Stimulated activated CD4-positive, alpha-beta T cell treated with anti-CD3 and anti-CD28 coated beads, Interleukin-12 subunit alpha, Interleukin-12 subunit beta, amount 100 ng/mL, for 48 hours (primary cell): ENCODE data around the gene EGFLAM.

Source experiments
- DNase-seq, 3 donors: peaks; one replicate each; pipeline ENCODE4 v3.0.0-alpha.2; 2020; ENCODE audit warnings: low read depth in 2 of 3, low spot score in 1 of 3

Gene EGFLAM

GRCh38 chr5:38265546-38266179 is 7.3 kb downstream of the EGFLAM start:
- peak; percentile 9 to 68 (median 39) for DNase-seq

- no peak for DNase-seq
Measured at GRCh38 chr5:38267372-38267771, 9.0 kb downstream of the EGFLAM start.

- no peak for DNase-seq
Measured at GRCh38 chr5:38273626-38274025, 15.3 kb downstream of the EGFLAM start.

GRCh38 chr5:38274370-38274769 is 16.0 kb downstream of the EGFLAM start:
- DNase-seq: no peak

GRCh38 chr5:38284384-38284783 is 26.0 kb downstream of the EGFLAM start:
- no peak for DNase-seq

GRCh38 chr5:38285226-38285625 is 26.9 kb downstream of the EGFLAM start:
- DNase-seq: no peak

- no peak for DNase-seq
Measured at GRCh38 chr5:38286002-38286401, 27.6 kb downstream of the EGFLAM start.

- no peak for DNase-seq
Measured at GRCh38 chr5:38287124-38287523, 28.8 kb downstream of the EGFLAM start.

- DNase-seq: no peak
Measured at GRCh38 chr5:38289457-38289856, 31.1 kb downstream of the EGFLAM start.

GRCh38 chr5:38290028-38290653 is 31.8 kb downstream of the EGFLAM start:
- DNase-seq: no peak

GRCh38 chr5:38291355-38291754 is 33.0 kb downstream of the EGFLAM start:
- no peak for DNase-seq

- DNase-seq: no peak
Measured at GRCh38 chr5:38292228-38292627, 33.9 kb downstream of the EGFLAM start.

GRCh38 chr5:38295751-38296150 is 37.4 kb downstream of the EGFLAM start:
- DNase-seq: no peak

- DNase-seq: no peak
Measured at GRCh38 chr5:38297830-38298608, 39.7 kb downstream of the EGFLAM start.

GRCh38 chr5:38299585-38299984 is 41.2 kb downstream of the EGFLAM start:
- no peak for DNase-seq

GRCh38 chr5:38305148-38305547 is 46.8 kb downstream of the EGFLAM start:
- DNase-seq: no peak

GRCh38 chr5:38307845-38308244 is 49.5 kb downstream of the EGFLAM start:
- no peak for DNase-seq

- no peak for DNase-seq
Measured at GRCh38 chr5:38316544-38317224, 58.3 kb downstream of the EGFLAM start.

GRCh38 chr5:38317868-38318267 is 59.5 kb downstream of the EGFLAM start:
- no peak for DNase-seq

GRCh38 chr5:38319491-38319890 is 61.1 kb downstream of the EGFLAM start:
- DNase-seq: no peak

- no peak for DNase-seq
Measured at GRCh38 chr5:38321978-38322377, 63.6 kb downstream of the EGFLAM start.
